GM18508 (cell line): Measurements from ENCODE around the gene SRSF11.
"Not testable (repeated sequence)": the region's sequence is repeated elsewhere in the genome, so short reads cannot be mapped to it uniquely, and the experiment has no call there.

Source experiments
- ATAC-seq: cut with Tn5 transposase; IDR thresholded peaks from one replicate; pipeline ENCODE4 v1.9.1; 2021; ENCODE audit warnings: moderate number of reproducible peaks; ENCODE audit not compliant: insufficient read depth, unreplicated experiment

Gene SRSF11

DNA sequence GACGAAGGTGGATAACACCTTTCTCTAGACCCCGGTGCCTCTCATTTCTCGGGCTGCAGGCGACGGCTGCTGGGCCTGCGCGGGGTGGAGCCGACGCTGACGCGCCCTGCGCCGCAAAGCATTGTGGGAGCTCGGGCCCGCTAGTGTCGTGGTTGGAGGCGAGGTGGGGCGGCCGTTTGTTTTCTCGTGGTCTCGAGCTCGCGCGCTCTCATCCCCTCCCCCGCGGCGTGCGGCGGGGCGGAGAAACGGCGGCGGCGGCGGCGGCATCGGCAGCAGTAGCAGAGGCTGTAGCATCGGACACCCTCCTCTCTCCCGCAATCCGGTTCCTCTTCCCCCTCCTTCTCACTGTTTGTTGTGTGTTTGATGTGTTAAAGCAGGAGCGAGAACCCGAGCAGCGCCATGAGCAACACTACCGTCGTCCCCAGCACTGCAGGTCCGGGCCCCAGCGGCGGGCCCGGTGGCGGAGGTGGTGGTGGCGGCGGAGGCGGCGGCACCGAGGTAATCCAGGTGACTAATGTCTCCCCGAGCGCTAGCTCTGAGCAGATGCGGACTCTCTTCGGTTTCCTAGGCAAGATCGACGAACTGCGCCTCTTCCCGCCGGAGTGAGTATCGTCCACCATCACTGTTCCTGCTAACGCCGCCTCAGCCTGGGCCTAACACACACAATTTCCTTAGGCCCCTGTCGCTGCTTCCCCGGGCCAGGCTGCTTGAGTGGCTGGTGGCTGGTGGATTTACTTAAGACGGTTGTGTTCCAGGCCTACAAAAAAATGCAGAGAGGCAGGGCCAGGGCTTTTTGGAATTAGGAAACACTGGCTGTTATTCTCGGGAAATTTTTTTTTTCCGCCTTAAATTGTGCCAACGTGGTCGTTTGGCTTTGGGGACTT, at the start of gene SRSF11:
Gene SRSF11, plus strand, starts transcription at position 143 of the 884 bp plus-strand sequence. Its CDS starts 257 bp downstream, at position 400.
- peak; percentile 64 for ATAC-seq

DNA sequence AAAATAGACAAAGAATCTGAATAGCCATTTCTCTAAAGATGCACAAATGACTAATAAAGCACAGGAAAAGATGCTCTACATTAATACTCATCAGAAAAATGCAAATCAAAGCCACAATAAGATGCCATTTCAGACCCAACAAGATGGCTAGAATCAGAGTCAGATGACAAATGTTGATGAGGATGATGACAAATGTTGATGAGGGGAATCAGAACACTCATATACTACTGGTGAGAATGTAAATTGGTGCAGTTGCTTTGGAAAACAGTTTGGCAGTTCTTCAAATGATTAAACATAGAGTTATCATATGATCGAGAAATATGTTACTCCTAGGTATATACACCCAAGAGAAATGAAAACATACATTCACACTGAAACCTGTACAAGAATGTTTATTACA, 49.7 kb upstream of the SRSF11 start:
- ATAC-seq: no peak

- not testable (repeated sequence) for ATAC-seq
These were observed 36.0 kb upstream of the SRSF11 start for GRCh38 chr1:70185181-70185580.

- no peak for ATAC-seq
These were observed 32.7 kb upstream of the SRSF11 start for GRCh38 chr1:70188522-70188921.

GRCh38 chr1:70190180-70190579, 31.0 kb upstream of the SRSF11 start:
- no peak for ATAC-seq

GRCh38 chr1:70192446-70192845, 28.7 kb upstream of the SRSF11 start:
- ATAC-seq: not testable (repeated sequence)

GRCh38 chr1:70194601-70195000, 26.6 kb upstream of the SRSF11 start:
- ATAC-seq: no peak

- ATAC-seq: peak; percentile 91
These were observed 25.8 kb upstream of the SRSF11 start for GRCh38 chr1:70195342-70195741.

DNA sequence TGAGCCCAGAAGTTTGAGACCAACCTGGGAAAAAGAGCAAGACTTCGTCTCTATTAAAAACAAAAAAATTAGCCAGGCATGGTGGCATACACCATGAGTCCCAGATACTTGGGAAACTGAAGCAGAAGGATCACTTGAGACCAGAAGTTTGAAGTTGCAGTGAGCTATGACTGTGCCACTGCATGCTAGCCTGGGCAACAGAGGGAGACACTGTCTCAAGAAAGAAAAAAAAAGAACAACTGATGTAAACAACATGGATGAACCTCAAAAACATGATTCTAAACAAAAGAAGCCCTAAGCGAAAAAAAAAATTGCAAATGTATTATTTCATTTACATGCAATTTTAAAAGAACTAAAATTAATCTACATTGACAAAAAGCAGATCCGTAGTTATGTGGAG, 24.8 kb upstream of the SRSF11 start:
- ATAC-seq: no peak

GRCh38 chr1:70200065-70200464, 21.1 kb upstream of the SRSF11 start:
- ATAC-seq: no peak

GRCh38 chr1:70202173-70202758, 18.9 kb upstream of the SRSF11 start:
- no peak for ATAC-seq

- ATAC-seq: no peak
These were observed 17.0 kb upstream of the SRSF11 start for GRCh38 chr1:70204139-70204538.

- ATAC-seq: no peak
These were observed 16.6 kb upstream of the SRSF11 start for GRCh38 chr1:70204600-70204999.

GRCh38 chr1:70205071-70205433, 16.1 kb upstream of the SRSF11 start:
- ATAC-seq: peak; percentile 22

GRCh38 chr1:70205434-70206118, 15.6 kb upstream of the SRSF11 start, which contains the start of gene LRRC40:
Gene LRRC40, minus strand, starts transcription at chr1:70205579. Its CDS starts 39 bp downstream, at chr1:70205540.
- ATAC-seq: peak; percentile 67

- ATAC-seq: not testable (repeated sequence)
These were observed 14.3 kb upstream of the SRSF11 start for GRCh38 chr1:70206833-70207232.

- no peak for ATAC-seq
These were observed 13.7 kb upstream of the SRSF11 start for GRCh38 chr1:70207492-70207891.

GRCh38 chr1:70208292-70208691, 12.9 kb upstream of the SRSF11 start:
- no peak for ATAC-seq

DNA sequence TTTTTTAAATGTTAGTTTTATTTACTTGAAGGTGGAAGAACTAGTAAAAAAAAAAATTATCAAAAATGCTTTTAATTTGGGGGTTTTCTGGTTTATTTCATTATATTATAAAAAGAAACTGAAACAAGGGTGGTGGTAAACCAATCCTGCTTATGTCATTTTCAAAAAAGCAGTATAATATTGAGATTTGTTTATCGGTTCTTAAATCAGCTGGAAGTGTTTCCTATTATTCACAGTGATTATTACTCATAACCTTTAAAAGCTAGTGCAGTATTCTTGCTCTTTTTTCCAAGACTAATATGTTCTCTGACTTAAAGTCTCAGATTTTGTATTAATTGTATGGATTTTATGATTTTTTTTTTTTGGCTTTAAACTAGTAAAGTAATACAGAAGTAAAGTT, 10.4 kb upstream of the SRSF11 start:
- no peak for ATAC-seq

DNA sequence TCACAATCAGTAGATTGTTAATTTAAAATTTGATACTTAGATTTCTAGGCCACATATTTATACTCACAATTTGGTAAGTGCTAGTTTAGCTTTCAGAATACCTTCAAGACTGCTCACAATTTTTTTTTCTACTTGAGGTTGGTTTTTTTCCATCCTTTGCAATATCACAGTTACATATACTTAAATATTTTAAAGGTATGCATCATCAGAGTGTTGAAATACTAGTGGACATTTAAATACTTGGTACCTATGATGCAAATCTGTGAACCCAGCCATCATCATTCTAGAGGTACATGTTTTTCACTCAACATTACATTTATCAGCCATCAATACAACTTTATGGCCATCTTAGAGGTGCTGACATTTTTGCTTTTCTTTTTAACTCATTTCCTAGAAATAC, 9.6 kb upstream of the SRSF11 start:
- ATAC-seq: no peak

GRCh38 chr1:70220015-70220414, 1.2 kb upstream of the SRSF11 start:
- ATAC-seq: no peak
